GM19099 (cell line): ENCODE measurements around the gene BCL2.

Experiments
- POLR2A ChIP-seq: IDR thresholded peaks from 3 replicates; pipeline ENCODE4 v1.6.1; 2011; ENCODE audit warnings: low read depth; ENCODE audit not compliant: insufficient read length; ENCODE audit errors: extremely low read depth

Gene BCL2

GRCh38 chr18:63339920-63340484, 20.4 kb upstream of the BCL2 start:
- no peak for TF ChIP-seq POLR2A

- TF ChIP-seq POLR2A = no peak
These were observed 17.0 kb upstream of the BCL2 start for GRCh38 chr18:63336366-63337099.

GRCh38 chr18:63331105-63331504, 11.5 kb upstream of the BCL2 start:
- TF ChIP-seq POLR2A = no peak

GRCh38 chr18:63329431-63330145, 10.0 kb upstream of the BCL2 start:
- no peak for TF ChIP-seq POLR2A

- no peak for TF ChIP-seq POLR2A
These were observed 6.4 kb upstream of the BCL2 start for GRCh38 chr18:63326011-63326410.

- TF ChIP-seq POLR2A = no peak
These were observed 5.6 kb upstream of the BCL2 start for GRCh38 chr18:63325086-63325686.

- TF ChIP-seq POLR2A = no peak
These were observed 3.5 kb upstream of the BCL2 start for GRCh38 chr18:63322908-63323634.

GRCh38 chr18:63322206-63322605, 2.6 kb upstream of the BCL2 start:
- TF ChIP-seq POLR2A = no peak

- no peak for TF ChIP-seq POLR2A
These were observed 1.7 kb upstream of the BCL2 start for GRCh38 chr18:63321291-63321690.

- TF ChIP-seq POLR2A = peak; percentile 5
These were observed 1.4 kb upstream of the BCL2 start for GRCh38 chr18:63320975-63321265.

- peak; percentile 55 for TF ChIP-seq POLR2A
These were observed 780 bp upstream of the BCL2 start for GRCh38 chr18:63320123-63320974.

GRCh38 chr18:63318889-63319382, 633 bp downstream of the BCL2 start:
- no peak for TF ChIP-seq POLR2A

- peak; percentile 63 for TF ChIP-seq POLR2A
These were observed 1.3 kb downstream of the BCL2 start for GRCh38 chr18:63317982-63318888.
